HG03139 (cell line): ENCODE measurements around the gene LRRC14B.
"Not testable (repeated sequence)": the region's sequence is repeated elsewhere in the genome, so short reads cannot be mapped to it uniquely, and the experiment has no call there.

Source experiments
- ATAC-seq: cut with Tn5 transposase; IDR thresholded peaks from one replicate; pipeline ENCODE4 v1.9.1; 2021; ENCODE audit not compliant: unreplicated experiment

LRRC14B gene

GRCh38 chr5:233426-233825 lies 42.1 kb downstream of the LRRC14B start:
- not testable (repeated sequence) for ATAC-seq

GRCh38 chr5:234450-234849 lies 43.2 kb downstream of the LRRC14B start:
- ATAC-seq: no peak

GRCh38 chr5:235527-235926 lies 44.2 kb downstream of the LRRC14B start:
- not testable (repeated sequence) for ATAC-seq

- ATAC-seq: not testable (repeated sequence)
Measured at GRCh38 chr5:237931-238330, 46.6 kb downstream of the LRRC14B start.

- ATAC-seq: not testable (repeated sequence)
Measured at GRCh38 chr5:240550-240949, 49.3 kb downstream of the LRRC14B start.

GRCh38 chr5:241045-241669 lies 49.9 kb downstream of the LRRC14B start:
- ATAC-seq: not testable (repeated sequence)

GRCh38 chr5:243683-244367 lies 52.5 kb downstream of the LRRC14B start:
- ATAC-seq: not testable (repeated sequence)

GRCh38 chr5:245717-246116 lies 54.4 kb downstream of the LRRC14B start:
- ATAC-seq: not testable (repeated sequence)
